ENCODE measurements around the gene LRFN5.

- TF ChIP-seq EP300 (IDR thresholded peaks at IDR 0.05) (no peak), CTCF (IDR thresholded peaks at IDR 0.05) (no peak)
Measured at GRCh38 chr14:41586237-41586636, 20.4 kb upstream of the LRFN5 start.
